SK-N-SH (cell line): Measurements from ENCODE around the gene PYY. TPM values are rescaled to one million over a fixed set of nuclear protein-coding genes. Genes with fewer than 3 reads are reported as not detected.

Experiments used
- CTCF ChIA-PET: fragments of 300-600, 350-600 bp; formaldehyde crosslinking; extraction: SDS; loops from one replicate; lab custom pipeline; 2021; lab: Yijun Ruan, JAX
- POLR2A ChIA-PET: fragments of 350-600 bp; sonication (Branson Sonifier 250); formaldehyde crosslinking; extraction: SDS; loops from one replicate; lab custom pipeline; 2020; ENCODE audit warnings: antibody characterized with exemption, inconsistent platforms; lab: Yijun Ruan, JAX
- DNase-seq: peaks from one replicate; pipeline ENCODE4 v3.0.0; 2012
- H2AFZ ChIP-seq: fragments of 200-600 bp; sonication (generic); 2 replicates; pipeline ENCODE4 v1.8.1; 2016; ENCODE audit warnings: antibody characterized with exemption, mild to moderate bottlenecking, low read depth
- H3F3A ChIP-seq: fragments of 200-600 bp; sonication (generic); replicated peaks from 2 replicates; pipeline ENCODE3; 2016; ENCODE audit warnings: antibody characterized with exemption, mild to moderate bottlenecking; ENCODE audit not compliant: insufficient read depth
- H3K27ac ChIP-seq, 2 experiments: fragments of 200-500 bp in 1 of 2; fragments of 200-600 bp in 1 of 2; sonication (Bioruptor generic) in 1 of 2; sonication (generic), shearing (Covaris generic) in 1 of 2; 2 replicates each; pipeline versions ENCODE4 v1.5.1 to v1.6.1; 2014 to 2016; ENCODE audit warnings: low read depth in 2 of 2, inconsistent platforms in 1 of 2, low read length in 1 of 2, mild to moderate bottlenecking in 1 of 2, mixed read lengths in 1 of 2
- H3K27me3 ChIP-seq: fragments of 200-600 bp; sonication (generic), shearing (Covaris generic); 2 replicates; pipeline ENCODE4 v1.6.1; 2016; ENCODE audit warnings: mixed run types; ENCODE audit not compliant: insufficient read depth
- H3K36me3 ChIP-seq, 2 experiments: fragments of 200-500 bp in 1 of 2; fragments of 200-600 bp in 1 of 2; sonication (Bioruptor generic) in 1 of 2; sonication (generic) in 1 of 2; replicated peaks in 1 of 2; 2 replicates each; pipeline versions ENCODE3 to v1.5.1; 2014 to 2016; ENCODE audit warnings: low read length in 1 of 2, mild to moderate bottlenecking in 1 of 2; ENCODE audit not compliant: insufficient read depth in 2 of 2, control insufficient read depth in 1 of 2
- H3K4me1 ChIP-seq, 2 experiments: fragments of 200-500 bp in 1 of 2; fragments of 200-600 bp in 1 of 2; sonication (Bioruptor generic) in 1 of 2; sonication (generic), shearing (Covaris generic) in 1 of 2; 2 replicates each; pipeline versions ENCODE4 v1.5.1 to v1.6.1; 2014 to 2016; ENCODE audit warnings: low read depth in 1 of 2, low read length in 1 of 2, mixed run types in 1 of 2; ENCODE audit not compliant: insufficient read depth in 2 of 2, control insufficient read depth in 1 of 2
- H3K4me2 ChIP-seq: fragments of 200-600 bp; sonication (generic), shearing (Covaris generic); 2 replicates; pipeline ENCODE4 v1.6.1; 2017; ENCODE audit warnings: mixed run types
- H3K4me3 ChIP-seq, 2 experiments: fragments of 200-500 bp in 1 of 2; fragments of 200-600 bp in 1 of 2; sonication (Bioruptor generic) in 1 of 2; sonication (generic), shearing (Covaris generic) in 1 of 2; 2 replicates each; pipeline versions ENCODE4 v1.5.1 to v1.8.1; 2014 to 2016; ENCODE audit warnings: low read depth in 2 of 2, inconsistent platforms in 1 of 2, low read length in 1 of 2, mild to moderate bottlenecking in 1 of 2, mixed read lengths in 1 of 2, moderate library complexity in 1 of 2
- H3K79me2 ChIP-seq: fragments of 200-600 bp; sonication (generic); 2 replicates; pipeline ENCODE4 v1.8.1; 2017; ENCODE audit warnings: mild to moderate bottlenecking; ENCODE audit not compliant: insufficient read depth
- H3K9ac ChIP-seq: fragments of 200-600 bp; sonication (generic); 2 replicates; pipeline ENCODE4 v1.6.1; 2017; ENCODE audit warnings: mixed run types
- H3K9me2 ChIP-seq: fragments of 200-600 bp; sonication (generic); 2 replicates; pipeline ENCODE4 v1.6.1; 2017; ENCODE audit warnings: mixed run types
- H3K9me3 ChIP-seq: fragments of 200-600 bp; sonication (generic); 2 replicates; pipeline ENCODE4 v1.6.1; 2017; ENCODE audit warnings: mixed run types, mild to moderate bottlenecking, moderate library complexity
- H4K20me1 ChIP-seq: fragments of 200-600 bp; sonication (generic); 2 replicates; pipeline ENCODE4 v1.6.1; 2017; ENCODE audit warnings: mild to moderate bottlenecking, mixed run types; ENCODE audit not compliant: insufficient read depth
- ELF1 ChIP-seq: IDR thresholded peaks from 2 replicates; pipeline ENCODE4 v1.4.0; 2012
- EZH2phosphoT487 ChIP-seq: fragments of 200-600 bp; sonication (generic); IDR thresholded peaks from 2 replicates; pipeline ENCODE4 v1.6.1; 2017; ENCODE audit warnings: low read depth, mixed run types, mild to moderate bottlenecking, antibody characterized with exemption, moderate library complexity, borderline replicate concordance
- FOXJ3 ChIP-seq: sonication (generic); formaldehyde crosslinking; IDR thresholded peaks from 2 replicates; pipeline ENCODE4 v1.5.1; 2020; ENCODE audit warnings: mild to moderate bottlenecking, missing genetic modification reagents
- FOXM1 ChIP-seq: IDR thresholded peaks from 2 replicates; pipeline ENCODE4 v1.4.0; 2012; ENCODE audit warnings: low read depth, mild to moderate bottlenecking
- GATA2 ChIP-seq: sonication (generic); formaldehyde crosslinking; IDR thresholded peaks from 2 replicates; pipeline ENCODE4 v1.5.0; 2020; ENCODE audit warnings: mild to moderate bottlenecking, missing genetic modification reagents
- JUND ChIP-seq: IDR thresholded peaks from 2 replicates; pipeline ENCODE4 v1.4.0; 2012
- MEF2A ChIP-seq: IDR thresholded peaks from 2 replicates; pipeline ENCODE4 v1.4.0; 2012; ENCODE audit warnings: low read depth, borderline replicate concordance
- NFIC ChIP-seq: IDR thresholded peaks from 2 replicates; pipeline ENCODE4 v1.4.0; 2012; ENCODE audit warnings: borderline replicate concordance
- NRF1 ChIP-seq: IDR thresholded peaks from 2 replicates; pipeline ENCODE4 v1.6.1; 2012; ENCODE audit warnings: low read depth, mild to moderate bottlenecking, low read length
- POLR2AphosphoS5 ChIP-seq: IDR thresholded peaks from 2 replicates; pipeline ENCODE4 v1.6.1; 2012; ENCODE audit warnings: low read depth, low read length
- RCOR1 ChIP-seq: fragments of 150-350 bp; IDR thresholded peaks from 2 replicates; pipeline ENCODE4 v1.6.1; 2017; ENCODE audit warnings: antibody characterized with exemption, low read length
- RFX5 ChIP-seq: IDR thresholded peaks from 2 replicates; pipeline ENCODE4 v1.6.1; 2012; ENCODE audit warnings: mild to moderate bottlenecking, improper control_type of control experiment, low read length
- SMC3 ChIP-seq: IDR thresholded peaks from 2 replicates; pipeline ENCODE4 v1.6.1; 2012; ENCODE audit warnings: low read depth, low read length, improper control_type of control experiment
- TAF1 ChIP-seq: IDR thresholded peaks from 2 replicates; pipeline ENCODE4 v1.6.1; 2012; ENCODE audit warnings: low read depth, mild to moderate bottlenecking, low read length, moderate library complexity, borderline replicate concordance
- TCF12 ChIP-seq: IDR thresholded peaks from 2 replicates; pipeline ENCODE4 v1.4.0; 2012
- YY1 ChIP-seq: IDR thresholded peaks from 2 replicates; pipeline ENCODE4 v1.4.0; 2012; ENCODE audit warnings: low read depth, mild to moderate bottlenecking
- WGBS: methylation state at CpG from one replicate; pipeline ENCODE4 v1.1.6; 2017; ENCODE audit warnings: low lambda C conversion rate; 5-methylcytosine and 5-hydroxymethylcytosine counted together
- polyA plus RNA-seq, 3 experiments: library from polyadenylated mRNA; depleted of rRNA; stranded (reverse); fragments of >200 nt; gene quantifications; 2 replicates each; pipeline ENCODE4 v1.2.3, GENCODE V29; 2012

Gene PYY
- polyA plus RNA-seq, 1 of the 3 experiments (the other 2 are of a cell fraction): 0.21 TPM

- POLR2A ChIA-PET: no interaction called here
- Histone ChIP-seq H3K4me3 (no peak overlapping the region), H3K9ac (no peak overlapping the region), H3K27me3 (peaks cover 10% of the 10 kb centered on the region; the same call in 1 of the 2 replicates), H3K9me2 (no peaks in the 10 kb centered on the region), H3F3A (no peaks in the 10 kb centered on the region), H2AFZ (no peak overlapping the region), H3K4me1 (peaks cover 0 to 21% of the 10 kb centered on the region in 2 experiments; a peak in 2 of 4 replicates), H3K9me3 (no peaks in the 10 kb centered on the region), H3K79me2 (no peaks in the 10 kb centered on the region), H3K36me3 (no peaks in the 10 kb centered on the region), H4K20me1 (no peaks in the 10 kb centered on the region), H3K4me2 (no peak overlapping the region), H3K27ac (no peak overlapping the region)
- WGBS: 63% methylated on average over 9 of the region's 9 CpGs
- DNase-seq: no peak
- CTCF ChIA-PET: interaction anchor here (1.3 kb wide), 1 partner anchor 17 kb away, joined by 3 read pairs; no protein-coding TSS in a partner anchor
- TF ChIP-seq EZH2phosphoT487: no peak
- no peak for TF ChIP-seq RFX5
- no peak for TF ChIP-seq NRF1
- no peak for TF ChIP-seq TCF12
- no peak for TF ChIP-seq NFIC
- TF ChIP-seq FOXJ3 (CRISPR knock-in tag): no peak
- TF ChIP-seq JUND: no peak
- TF ChIP-seq GATA2: no peak
- TF ChIP-seq TAF1: no peak
- TF ChIP-seq SMC3: no peak
- no peak for TF ChIP-seq ELF1
Observed at GRCh38 chr17:43976963-43977837, 23.5 kb upstream of the PYY start.

- Histone ChIP-seq H3K4me1 (peaks cover 0 to 21% of the 10 kb centered on the region in 2 experiments; a peak in 2 of 4 replicates), H3K9me3 (no peaks in the 10 kb centered on the region), H3K36me3 (no peaks in the 10 kb centered on the region), H3K27me3 (peaks cover 6% of the 10 kb centered on the region; the same call in 1 of the 2 replicates), H3K79me2 (no peaks in the 10 kb centered on the region), H3K4me2 (no peak overlapping the region), H3K27ac (no peak overlapping the region), H3K4me3 (no peak overlapping the region), H3F3A (no peaks in the 10 kb centered on the region)
- ChIA-PET CTCF (interaction anchor here (2.2 to 2.7 kb wide), 2 partner anchors 18 to 32 kb away, joined by 8 to 24 read pairs; no protein-coding TSS in a partner anchor), POLR2A (interaction anchor here (0.6 kb wide), 1 partner anchor 198 kb away, joined by 3 read pairs; no protein-coding TSS in a partner anchor)
- DNase-seq: no peak
- no peak for TF ChIP-seq RCOR1
- TF ChIP-seq FOXM1: no peak
- no peak for TF ChIP-seq POLR2AphosphoS5
- TF ChIP-seq MEF2A: no peak
- no peak for TF ChIP-seq YY1
- no peak for TF ChIP-seq NRF1
- TF ChIP-seq, all 33 proteins: peak for 0
- H4K20me1 ChIP-seq: no peaks in the 10 kb centered on the region
- 69% methylated on average over 20 of the region's 27 CpGs for WGBS
- H3K9ac ChIP-seq: no peak overlapping the region
- H3K9me2 ChIP-seq: no peaks in the 10 kb centered on the region
- no peak overlapping the region for H2AFZ ChIP-seq
Observed at GRCh38 chr17:43975898-43976297, 22.2 kb upstream of the PYY start.
